ENCODE results near the gene CCR5. TPM values are rescaled to one million over a fixed set of nuclear protein-coding genes. Genes with fewer than 3 reads are reported as not detected.
"Not testable (repeated sequence)": the region's sequence is repeated elsewhere in the genome, so short reads cannot be mapped to it uniquely, and the experiment has no call there.

The CCR5 gene
- not detected in 2 replicates for total RNA-seq

DNA sequence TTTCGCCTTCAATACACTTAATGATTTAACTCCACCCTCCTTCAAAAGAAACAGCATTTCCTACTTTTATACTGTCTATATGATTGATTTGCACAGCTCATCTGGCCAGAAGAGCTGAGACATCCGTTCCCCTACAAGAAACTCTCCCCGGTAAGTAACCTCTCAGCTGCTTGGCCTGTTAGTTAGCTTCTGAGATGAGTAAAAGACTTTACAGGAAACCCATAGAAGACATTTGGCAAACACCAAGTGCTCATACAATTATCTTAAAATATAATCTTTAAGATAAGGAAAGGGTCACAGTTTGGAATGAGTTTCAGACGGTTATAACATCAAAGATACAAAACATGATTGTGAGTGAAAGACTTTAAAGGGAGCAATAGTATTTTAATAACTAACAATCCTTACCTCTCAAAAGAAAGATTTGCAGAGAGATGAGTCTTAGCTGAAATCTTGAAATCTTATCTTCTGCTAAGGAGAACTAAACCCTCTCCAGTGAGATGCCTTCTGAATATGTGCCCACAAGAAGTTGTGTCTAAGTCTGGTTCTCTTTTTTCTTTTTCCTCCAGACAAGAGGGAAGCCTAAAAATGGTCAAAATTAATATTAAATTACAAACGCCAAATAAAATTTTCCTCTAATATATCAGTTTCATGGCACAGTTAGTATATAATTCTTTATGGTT, at the start of gene CCR5:
Gene CCR5 (plus strand): TSS at position 108 of the 680 bp plus-strand sequence. CDS start 1,957 bp downstream, outside the sequence.
- DNase-seq (ENCODE audit: low read depth), result no peak

DNA sequence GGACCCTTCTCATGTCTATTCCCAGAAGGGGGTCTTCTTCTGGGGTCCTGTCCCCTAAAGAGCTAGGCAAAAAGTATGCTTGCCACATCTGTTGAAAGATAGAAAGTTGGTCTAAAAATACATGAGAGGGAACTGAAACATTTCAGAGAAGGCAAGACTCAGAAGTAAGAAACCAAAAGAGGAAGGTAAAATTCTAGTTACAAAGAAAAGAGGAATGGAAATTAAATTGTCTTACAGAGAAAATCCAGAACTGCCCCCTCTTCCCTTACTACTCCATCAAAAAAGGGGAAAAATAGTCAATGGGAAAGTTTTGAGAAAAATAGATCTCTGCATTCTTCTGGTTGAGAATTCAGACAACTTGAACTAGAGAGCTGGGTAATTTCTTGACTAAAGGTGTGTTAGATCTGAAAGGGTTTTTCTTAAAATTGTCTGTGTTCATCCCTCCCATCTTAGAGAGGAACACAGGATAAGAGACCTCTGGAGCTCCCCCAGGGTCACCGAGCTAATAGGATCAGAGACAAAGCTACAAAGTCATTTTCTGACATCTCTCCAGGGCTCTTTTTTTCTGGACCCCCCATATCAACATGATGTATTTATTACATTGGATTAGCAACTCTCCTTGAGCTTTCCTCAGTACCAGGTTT, 49.2 kb upstream of the CCR5 start:
- DNase-seq (ENCODE audit: low read depth), result no peak

DNA sequence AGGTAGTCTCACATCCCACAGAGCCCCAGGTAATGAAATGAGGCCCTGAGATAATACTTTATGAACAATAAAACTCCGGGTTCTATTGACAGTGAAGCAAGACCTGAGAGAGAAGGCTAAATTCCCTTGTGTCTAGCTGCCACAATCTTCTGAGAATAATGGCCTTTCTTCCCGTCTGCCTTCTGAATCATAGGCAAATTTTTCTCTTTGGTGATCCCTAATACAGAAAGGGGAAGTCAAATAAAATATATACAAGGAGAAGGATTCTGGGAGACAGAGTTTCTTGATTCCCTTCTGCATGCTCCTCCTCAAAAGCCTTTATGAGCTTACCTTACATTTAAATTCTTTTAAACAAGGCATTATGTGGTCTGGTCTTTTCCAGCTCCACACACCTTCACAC, 46.7 kb upstream of the CCR5 start:
- DNase-seq (ENCODE audit: low read depth), result no peak

DNA sequence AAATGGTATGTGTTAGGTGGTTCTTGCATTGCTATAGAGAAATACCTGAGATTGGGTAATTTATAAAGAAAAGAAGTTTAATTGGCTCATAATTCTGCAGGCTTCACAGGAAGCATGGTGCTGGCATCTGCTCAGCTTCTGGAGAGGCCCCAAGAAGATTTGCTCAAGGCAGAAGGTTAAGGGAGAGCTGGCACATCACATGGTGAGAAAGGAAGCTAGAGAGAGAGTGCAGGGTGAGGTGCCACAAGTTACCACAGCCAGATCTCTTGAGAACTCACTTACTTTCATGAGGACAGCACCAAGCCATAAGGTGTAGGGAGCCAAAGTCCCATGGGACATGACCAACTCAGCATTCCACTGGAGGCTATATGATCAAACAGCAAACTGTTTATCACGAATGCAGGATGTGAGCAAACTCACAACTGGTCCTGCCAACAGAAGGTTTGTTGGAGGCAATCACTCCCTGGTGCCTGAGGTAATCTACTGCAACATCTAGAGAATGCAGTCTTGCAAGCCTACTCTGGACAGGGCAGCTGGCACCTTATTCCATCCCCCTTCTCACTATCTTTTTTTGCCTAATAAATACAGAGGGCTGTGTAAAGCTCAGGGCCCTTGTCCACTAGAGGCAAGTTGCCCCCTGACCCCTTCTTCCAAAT, 45.0 kb upstream of the CCR5 start:
- no peak for DNase-seq (ENCODE audit: low read depth)

DNA sequence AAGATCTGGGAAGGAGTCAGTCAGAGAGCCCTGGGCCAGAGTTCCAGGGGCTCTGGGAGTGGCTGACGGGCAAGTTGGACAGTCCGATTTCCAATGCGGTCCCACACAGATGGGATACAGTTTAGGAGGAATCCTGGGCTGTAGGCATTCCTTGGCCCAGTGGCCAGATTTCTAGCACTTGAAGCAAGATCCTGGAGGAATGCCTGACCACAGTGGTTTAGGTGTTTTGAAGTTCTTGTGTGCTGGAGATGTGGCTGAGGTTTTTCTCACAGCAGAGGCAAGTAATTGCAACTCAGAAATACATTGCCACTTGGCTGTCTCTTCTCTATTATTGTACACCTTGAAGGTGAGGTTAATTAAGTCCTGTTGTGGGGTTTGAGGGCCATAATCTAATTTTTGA, 40.1 kb upstream of the CCR5 start:
- DNase-seq (ENCODE audit: low read depth), result not testable (repeated sequence)

DNA sequence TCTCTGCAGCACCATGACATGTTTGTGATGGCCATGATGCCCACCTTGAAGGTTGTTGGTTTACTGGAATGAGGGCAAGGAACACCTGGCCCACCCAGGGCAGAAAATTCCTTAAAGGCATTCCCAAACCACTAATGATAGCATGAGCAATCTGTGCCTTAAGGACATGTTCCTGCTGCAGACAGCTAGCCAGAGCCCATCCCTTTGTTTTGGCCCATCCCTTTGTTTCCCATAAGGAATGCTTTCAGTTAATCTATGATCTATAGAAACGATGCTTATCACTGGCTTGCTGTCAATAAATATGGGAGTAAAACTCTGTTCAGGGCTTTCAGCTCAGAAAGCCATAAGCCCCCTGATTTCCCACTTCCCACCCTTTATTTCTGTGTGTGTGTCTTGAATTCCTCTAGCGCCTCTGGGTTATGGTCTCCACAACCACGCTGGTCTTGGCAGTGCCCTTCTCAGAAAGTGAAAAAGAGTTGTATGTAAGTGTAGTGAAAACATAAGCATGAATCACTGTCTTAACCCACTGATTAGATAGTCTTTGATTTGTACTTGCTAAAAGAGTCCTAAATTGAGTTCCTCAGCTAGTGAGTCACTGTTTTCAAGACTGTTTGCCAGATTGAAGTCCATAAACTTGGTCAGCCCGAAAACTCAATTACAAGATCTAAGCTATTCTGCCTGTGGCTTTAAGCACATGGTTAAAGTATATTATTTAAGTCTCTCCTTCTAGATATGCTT, 35.8 kb upstream of the CCR5 start:
- DNase-seq (ENCODE audit: low read depth), result peak; percentile 78

DNA sequence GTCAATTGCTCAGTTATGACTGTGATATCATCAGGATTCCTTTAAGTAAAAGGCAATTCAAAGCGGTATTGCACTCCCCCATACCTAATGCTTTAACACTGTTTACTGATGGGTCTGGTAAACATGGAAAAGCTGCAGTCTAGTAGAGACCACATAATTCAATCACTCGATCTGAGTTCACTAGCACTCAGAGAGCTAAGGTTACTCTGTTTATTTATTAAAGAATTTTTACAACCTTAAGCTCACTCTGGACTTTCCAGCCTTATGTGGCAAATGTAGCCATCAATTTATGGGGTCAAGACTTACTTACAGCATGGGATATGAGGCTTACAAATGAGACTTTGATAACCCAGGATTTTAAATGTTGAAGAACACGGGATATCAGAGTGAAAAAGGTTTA, 35.2 kb upstream of the CCR5 start:
- no peak for DNase-seq (ENCODE audit: low read depth)

DNA sequence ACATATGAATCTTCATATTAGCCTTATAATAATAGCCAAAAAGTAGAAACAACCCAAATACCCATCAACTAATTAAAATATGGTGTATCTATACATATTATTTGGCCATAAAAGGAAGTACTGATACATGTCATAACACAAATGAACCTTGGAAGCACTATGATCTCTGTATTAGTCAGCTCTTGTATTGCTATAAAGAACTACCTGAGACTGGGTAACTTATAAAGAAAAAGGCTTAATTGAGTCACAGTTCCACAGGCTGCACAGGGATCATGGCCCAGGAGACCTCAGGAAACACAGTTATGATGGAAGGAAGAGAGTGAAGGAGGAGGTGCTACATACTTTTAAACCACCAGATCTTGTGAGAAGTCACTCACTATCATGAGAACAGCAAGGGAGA, 32.8 kb upstream of the CCR5 start:
- DNase-seq (ENCODE audit: low read depth), result no peak

DNA sequence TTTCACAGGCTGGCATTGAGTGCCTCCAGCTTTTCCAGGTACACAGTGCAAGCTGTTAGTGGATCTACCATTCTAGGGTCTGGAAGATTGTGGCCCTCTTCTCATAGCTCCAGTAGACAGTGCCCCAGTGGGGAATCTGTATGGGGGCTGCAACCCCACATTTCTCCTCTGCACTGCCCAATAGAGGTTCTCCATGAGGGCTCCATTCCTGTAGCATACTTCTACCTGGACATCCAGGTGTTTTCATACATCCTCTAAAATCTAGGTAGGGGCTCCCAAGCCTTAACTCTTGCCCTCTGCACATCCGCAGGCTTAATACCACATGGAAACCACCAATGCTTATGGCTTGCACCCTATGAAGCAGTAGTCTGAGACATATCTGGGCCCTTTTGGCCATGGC, 31.9 kb upstream of the CCR5 start:
- DNase-seq (ENCODE audit: low read depth), result no peak

DNA sequence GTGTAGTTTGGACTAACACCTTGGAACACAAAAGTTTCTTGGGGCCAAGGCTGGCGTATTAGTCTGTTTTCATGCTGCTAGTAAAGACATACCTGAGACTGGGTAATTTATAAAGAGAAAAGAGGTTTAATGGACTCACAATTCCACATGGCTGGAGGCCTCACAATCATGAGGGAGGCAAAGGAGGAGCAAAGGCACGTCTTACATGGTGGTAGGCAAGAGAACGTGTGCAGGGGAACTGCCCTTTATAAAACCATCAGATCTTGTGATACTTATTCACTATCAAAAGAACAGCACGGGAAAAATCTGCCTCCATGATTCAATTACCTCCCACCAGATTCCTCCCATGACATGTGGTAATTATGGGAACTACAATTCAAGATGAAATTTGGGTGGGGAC, 26.3 kb upstream of the CCR5 start:
- DNase-seq (ENCODE audit: low read depth), result no peak

DNA sequence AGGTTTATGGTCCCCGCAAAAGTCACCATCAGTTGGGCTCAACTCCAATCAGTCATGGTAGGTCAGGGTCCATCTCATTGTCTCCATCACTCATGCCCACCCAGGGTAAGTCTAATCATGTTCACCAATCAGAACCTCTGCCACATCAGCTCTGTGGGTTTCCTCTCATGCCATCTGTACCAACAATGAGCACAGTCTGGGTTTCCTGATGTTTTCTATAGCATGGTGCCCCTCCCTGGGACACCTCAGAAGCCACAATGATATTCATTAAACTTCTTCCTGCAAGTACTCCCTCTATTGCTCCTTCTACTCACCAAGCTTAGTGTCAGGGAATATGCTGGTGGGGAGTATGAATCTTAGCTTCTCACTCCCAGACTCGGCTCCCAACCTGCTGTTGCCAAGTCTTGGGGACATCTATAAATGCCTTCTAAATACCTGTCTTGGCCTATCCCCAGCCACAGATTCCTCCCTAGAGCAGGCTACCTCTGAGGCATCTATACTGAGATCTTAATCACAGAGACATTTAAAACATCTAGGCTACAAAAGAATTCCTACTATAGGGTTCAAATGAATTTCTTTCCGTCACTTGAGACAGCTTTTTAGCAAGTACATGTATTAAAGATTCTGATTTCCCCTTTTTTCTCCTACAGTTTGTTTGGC, 21.8 kb upstream of the CCR5 start:
- DNase-seq (ENCODE audit: low read depth), result no peak

DNA sequence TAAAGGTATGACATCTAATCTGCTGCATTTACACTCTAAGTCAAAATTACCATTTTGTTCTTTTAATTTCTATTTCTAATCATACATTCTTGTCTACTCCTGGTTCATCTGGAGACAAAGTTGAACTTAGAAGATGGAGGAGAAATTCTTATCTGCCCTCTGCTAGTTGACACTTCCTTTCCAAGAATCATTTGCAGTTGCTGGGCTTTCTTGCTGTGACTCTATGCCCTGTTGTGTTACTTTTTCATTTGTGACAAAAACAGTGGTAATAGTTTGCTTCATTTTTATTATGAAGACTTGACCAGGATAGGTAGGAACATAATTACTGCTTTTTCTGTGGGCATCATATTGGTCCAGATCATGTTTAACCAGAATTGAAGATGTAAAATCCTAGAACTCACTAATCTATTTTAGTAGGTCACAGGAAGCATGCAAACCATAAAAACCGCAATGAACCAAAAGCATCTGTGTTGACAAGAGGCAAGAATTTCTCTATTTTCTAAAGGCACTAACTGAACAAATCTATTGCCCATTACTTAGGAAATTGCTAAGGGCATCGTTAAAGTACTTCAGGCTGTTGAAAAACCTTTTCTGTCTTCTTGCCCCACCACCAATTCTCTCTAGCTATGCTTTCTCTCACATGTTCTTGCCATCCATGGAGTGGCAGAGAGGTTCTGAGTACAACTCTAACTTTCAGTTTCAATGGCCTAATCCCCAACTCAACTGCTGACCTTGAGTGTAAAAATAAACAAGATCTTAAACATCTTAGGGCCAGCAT, 21.1 kb upstream of the CCR5 start:
- DNase-seq (ENCODE audit: low read depth), result no peak

DNA sequence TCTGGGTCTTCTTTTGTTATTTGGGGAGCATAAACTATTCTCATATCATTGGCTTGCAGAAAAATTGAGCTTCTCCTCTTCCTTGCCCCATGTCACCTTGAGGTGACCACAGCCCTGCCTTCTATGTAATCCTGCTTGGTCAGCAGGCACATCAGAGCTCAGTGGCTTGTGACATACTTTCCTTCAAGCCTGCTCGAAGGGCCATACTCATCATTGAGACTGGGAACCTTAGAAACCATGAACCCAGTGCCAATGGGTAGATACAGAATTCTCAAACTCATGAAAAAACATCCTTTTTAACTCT, 20.5 kb upstream of the CCR5 start:
- DNase-seq (ENCODE audit: low read depth), result no peak

DNA sequence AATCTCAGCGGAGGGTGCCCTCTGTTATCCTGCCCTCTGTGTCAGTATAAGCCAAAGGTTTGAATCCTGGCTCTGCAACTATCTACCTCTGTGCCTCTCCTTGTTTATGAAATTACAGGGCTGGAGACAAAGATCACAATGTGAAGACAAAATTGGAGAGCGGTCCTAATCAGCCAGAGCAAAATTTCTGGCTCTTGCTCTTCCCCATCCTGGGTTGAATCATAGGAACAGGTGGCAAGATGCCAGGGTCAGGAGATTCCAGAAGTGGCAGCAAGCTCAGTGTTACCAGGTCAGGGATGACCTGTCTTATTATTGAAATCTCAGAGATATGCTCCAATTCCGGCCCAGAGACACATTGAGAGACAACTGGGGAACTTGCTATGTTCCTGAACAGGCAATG, 19.1 kb upstream of the CCR5 start:
- DNase-seq (ENCODE audit: low read depth), result no peak

DNA sequence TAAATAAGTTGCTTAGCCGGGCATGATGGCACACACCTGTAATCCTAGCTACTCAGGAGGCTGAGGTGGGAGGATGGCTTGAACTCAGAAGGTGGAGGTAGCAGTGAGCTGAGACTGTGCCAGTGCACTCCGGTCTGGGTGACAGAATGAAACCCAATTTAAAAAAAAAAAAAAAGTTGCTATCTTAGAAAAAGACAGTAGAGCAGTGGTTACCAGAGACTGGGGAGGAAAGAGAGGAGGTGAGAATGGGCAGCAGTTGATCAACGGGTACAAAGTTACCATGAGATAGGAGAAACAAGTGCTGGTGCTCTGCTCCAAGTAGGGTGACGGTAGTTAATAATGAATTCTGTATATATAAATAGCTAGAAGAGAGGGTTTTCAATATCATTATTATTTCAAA, 17.7 kb upstream of the CCR5 start:
- DNase-seq (ENCODE audit: low read depth), result no peak

DNA sequence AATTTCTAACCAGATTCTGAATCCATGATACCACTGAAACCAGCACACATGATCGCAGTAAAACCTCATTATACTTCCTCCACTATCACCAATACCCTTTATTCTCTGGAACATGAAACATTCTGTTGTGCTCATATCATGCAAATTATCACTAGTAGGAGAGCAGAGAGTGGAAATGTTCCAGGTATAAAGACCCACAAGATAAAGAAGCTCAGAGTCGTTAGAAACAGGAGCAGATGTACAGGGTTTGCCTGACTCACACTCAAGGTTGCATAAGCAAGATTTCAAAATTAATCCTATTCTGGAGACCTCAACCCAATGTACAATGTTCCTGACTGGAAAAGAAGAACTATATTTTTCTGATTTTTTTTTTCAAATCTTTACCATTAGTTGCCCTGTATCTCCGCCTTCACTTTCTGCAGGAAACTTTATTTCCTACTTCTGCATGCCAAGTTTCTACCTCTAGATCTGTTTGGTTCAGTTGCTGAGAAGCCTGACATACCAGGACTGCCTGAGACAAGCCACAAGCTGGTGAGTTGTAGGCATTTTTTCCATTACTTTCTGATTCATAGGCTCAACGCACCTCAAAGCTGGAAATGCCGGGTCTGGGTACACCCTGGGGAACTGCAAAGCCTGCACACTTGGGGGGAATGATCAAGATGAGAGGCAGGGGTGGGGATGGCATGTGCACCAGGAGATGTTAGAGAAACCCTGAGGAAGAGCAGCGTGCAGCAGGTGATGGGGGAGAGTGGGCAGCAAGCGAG, 16.9 kb upstream of the CCR5 start, which contains the start of gene CCR2:
Gene CCR2 (plus strand): TSS at position 465 of the 764 bp plus-strand sequence. CDS start 3,417 bp downstream, outside the sequence.
- no peak for DNase-seq (ENCODE audit: low read depth)

DNA sequence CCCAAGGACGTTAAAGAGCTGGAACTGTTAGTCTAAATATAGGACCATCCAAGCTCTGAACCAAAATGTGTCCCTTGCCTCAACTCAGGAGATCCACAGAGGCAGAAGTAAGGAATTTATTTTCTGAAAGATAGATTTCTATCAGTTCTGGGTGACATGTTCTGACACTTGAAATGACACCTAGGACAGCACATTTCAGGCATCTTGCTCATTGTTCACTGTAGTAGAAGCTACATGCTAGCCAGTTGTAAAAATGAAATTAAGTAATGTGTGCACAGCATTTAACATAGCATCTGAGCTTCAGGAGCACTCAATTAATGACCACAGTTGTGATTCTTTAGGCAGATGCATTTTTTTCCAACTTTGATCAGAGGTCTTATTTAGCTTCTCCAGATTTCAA, 16.3 kb upstream of the CCR5 start:
- no peak for DNase-seq (ENCODE audit: low read depth)

DNA sequence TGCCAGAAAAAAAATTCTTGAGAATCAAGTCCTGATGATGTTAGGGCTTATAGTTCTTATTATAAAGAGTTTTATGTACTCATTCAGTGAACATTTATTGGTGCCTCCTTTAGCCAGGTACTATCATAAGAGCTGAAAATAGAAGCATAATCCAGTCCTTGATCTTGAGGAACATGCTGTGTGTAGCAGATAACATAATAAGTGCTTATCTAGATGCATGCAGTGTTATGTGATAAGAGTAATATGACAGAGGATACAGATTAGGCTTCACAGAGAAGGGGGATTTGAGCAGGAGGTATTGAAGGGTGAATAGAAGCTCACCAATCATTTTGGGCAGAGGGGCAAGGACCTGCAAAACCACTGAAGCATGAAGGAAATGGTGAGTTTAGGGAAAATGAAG, 15.8 kb upstream of the CCR5 start:
- no peak for DNase-seq (ENCODE audit: low read depth)

DNA sequence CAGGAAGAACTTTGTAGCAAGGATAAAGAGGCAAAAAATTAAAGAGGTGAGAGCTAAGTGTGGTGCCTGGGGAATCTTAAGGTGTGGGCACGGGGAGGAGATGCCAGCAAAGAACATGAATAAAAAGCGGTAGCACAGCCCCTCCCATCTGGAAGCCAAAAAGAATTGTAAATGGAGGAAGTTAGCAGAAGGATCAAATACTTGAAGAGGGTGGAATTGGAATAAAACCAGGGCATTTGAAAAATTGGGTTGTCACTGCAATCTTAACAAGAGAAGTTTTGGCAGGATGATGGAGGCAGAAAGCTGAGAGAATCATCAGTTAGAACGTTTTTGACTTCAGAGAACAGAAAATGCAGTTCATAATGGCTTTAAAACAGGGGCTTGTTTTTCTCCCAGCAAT, 14.5 kb upstream of the CCR5 start:
- DNase-seq (ENCODE audit: low read depth), result no peak

DNA sequence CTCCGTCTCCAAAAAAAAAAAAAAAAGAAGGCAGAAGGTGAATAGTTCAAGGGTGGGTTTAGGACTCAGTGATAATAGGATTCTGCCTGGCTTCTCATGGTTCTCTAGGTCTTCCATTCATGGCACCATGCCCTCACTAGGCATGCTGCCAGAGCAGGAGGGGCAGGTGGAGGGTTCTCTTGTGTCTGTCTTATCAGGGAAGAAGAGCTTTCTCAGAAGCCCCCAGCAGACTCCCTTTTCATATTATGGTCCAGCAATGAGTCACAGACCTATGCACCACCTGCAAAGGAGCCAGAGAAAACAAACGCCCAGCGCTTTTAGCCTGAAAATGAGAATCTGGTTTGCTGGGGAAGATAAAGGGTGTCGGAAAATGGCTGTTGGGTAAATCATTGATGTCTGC, 13.8 kb upstream of the CCR5 start:
- no peak for DNase-seq (ENCODE audit: low read depth)

DNA sequence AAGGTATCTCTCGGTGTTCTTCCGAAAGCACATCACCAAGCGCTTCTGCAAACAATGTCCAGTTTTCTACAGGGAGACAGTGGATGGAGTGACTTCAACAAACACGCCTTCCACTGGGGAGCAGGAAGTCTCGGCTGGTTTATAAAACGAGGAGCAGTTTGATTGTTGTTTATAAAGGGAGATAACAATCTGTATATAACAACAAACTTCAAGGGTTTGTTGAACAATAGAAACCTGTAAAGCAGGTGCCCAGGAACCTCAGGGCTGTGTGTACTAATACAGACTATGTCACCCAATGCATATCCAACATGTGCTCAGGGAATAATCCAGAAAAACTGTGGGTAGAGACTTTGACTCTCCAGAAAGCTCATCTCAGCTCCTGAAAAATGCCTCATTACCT, 12.3 kb upstream of the CCR5 start:
- no peak for DNase-seq (ENCODE audit: low read depth)
